COLO668 (cell line): ENCODE results near the gene PLEKHA7.

Experiments used
- DNase-seq: peaks from one replicate; lab custom pipeline; 2025; ENCODE audit not compliant: unreplicated experiment; lab: John Stamatoyannopoulos, UW

The PLEKHA7 gene

DNA sequence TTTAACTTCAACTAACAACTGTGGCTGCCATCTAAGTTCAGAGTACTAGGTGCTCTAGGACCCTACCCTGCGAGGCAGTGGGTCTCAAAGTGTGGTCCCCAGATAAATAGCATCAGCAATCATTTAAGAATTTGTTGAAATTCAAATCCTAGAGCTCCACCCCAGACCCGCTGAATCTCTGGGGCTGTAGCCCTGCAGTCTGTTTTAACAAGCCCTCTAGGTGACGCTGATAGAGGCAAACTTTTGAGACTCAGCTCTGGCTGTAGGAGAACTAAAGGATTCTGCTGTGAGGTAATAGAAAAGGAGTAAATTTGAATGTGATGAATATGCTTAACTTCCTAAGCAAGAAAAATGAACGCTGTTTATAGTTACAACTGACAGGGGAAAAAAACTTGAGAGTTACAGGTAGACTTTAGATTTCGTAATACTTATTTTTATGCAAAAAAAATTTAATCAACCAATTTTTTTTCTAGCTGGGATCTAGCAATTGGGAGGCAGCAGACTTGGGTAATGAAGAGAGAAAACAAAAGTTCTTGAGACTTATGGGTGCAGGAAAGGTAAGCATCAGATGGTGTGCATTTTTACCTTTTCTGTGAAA lies 270.0 kb downstream of the PLEKHA7 start:
- DNase-seq = no peak

DNA sequence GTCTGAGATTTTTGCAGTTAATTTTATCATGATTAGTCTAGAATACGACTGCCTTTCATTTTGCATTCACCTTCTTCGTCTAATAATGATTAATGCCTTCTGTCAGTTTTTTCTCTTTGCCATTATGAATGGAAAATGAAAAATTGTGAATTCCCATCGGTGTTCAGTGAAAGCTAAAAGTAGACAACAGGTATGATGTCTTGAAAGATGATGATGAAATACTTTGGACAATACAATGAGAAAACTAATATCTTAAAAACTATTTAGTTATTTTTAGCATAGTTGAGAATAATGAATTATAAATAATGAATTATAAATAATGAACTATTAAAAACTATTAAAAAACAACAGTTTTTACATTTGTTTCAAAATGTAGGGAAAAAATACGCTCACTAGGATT lies 270.7 kb downstream of the PLEKHA7 start:
- no peak for DNase-seq

DNA sequence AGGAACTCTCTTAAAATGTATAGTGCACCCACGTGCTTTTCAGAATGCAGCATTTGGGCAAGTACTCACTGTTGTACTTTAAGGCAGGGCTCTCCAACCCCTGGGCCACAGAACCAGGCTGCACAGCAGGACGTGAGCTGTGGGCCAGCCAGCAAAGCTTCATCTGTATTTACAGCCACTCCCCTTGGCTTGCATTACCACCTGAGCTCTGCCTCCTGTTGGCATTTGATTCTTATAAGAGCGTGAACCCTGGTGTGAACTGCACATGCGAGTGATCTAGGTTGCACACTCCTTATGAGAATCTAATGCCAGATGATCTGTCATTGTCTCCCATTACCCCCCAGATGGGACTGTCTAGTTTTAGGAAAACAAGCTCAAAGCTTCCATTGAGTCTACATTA lies 272.7 kb downstream of the PLEKHA7 start:
- DNase-seq = peak; percentile 9

DNA sequence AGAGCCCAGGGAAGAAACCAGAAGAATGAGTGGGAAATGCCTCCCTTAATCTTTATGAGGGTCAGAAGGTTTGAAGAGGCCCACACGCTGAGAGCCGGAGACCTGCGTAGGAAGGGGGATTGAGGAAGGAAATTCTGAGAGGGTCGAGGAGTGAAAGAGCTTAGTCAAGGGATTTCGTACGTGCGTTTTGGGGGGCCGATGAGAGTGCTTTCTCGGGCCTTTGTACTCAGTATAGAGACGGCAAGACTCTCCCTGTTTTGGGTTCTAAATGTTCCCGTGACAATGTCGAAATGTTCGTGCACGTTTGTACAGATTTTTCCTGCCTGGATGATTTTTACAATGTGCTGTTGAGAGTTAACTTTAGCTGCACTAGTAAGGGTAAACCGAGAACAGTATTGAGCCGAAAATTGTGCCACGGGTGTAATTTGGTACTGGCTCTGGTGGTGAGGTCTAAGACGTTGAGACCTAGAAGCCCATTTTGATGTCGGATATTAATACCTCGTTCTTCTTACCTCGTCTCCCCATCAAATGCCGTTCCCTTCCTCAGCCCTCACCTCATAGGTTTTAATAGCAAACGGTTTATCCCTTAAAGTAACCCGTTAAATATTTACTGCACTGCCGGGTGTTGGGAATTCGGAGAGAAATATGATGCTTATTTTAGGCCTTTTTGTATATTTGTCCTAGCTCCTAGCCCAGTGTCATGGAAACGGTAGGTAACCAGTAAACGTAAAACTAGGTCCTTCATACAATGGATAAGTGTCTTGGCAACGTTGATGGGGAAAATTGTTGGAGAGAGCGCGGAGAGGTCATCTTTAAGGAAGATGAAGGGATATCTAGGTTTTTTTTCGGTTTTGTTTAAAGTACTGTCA lies 275.0 kb downstream of the PLEKHA7 start:
- no peak for DNase-seq

DNA sequence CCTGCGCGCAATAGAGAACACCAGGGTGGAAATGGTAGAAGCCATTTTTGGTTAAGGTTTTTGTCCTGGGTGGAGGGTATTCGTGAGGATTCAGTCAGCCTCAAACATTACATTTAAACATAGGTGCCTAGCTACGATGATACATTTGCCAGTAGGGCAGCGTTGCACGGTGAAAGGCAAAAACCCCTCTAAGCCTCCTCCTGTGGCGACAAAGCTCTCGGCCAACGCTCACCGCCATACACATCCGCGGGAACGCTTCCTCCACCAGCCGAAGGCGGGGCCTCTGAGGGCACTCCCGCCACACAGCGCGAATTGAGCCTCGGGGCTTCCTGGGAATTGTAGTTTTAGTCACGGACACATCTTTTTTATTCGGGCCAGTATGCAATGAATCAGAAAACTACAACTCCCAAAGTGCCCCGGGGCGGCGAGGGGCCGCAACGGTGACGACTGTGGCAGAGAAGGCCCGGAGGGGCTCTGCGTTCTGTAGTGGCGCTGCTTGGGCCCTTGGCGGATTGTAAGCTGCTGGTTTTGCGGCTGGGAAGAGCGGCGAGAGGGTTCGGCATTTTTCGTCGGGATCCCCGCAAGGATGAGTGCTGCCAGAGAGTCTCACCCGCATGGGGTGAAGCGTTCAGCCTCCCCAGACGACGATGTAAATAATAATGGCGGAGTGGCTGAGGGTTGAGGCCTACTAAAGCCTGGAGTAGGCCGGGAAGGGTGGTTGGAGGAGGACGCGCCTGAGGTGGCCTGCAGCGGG lies 275.8 kb downstream of the PLEKHA7 start, which contains the start of gene C11orf58:
Gene C11orf58 (plus strand): TSS at position 455 of the 754 bp plus-strand sequence. CDS start 132 bp downstream, at position 587.
- DNase-seq = peak; percentile 97

DNA sequence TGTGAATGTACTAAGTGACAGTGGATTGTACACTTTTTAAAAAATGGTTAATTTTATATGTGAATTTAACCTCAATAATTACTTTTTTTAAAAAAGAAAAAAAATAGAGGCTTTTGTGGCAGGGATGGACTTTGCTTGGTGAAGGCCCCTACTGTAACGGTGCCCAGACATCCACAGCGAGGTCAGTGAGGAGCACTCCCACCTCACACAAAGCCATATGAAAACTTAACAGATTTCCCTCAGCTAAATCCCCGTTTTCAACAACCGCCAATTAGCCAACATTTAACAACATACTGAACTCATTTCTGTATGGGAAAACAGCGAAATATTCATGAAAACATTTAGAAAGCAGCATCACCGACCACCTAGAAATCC lies 276.4 kb downstream of the PLEKHA7 start:
- no peak for DNase-seq
